ENCODE measurements around the gene GMPR.
"Not testable (repeated sequence)": the region's sequence is repeated elsewhere in the genome, so short reads cannot be mapped to it uniquely, and the experiment has no call there.

The GMPR gene

GRCh38 chr6:16267428-16268263 is 29.3 kb downstream of the GMPR start:
- FAIRE-seq, result no peak
- no peak for DNase-seq (ENCODE audit: extremely low spot score, insufficient read length, low read depth)

- DNase-seq (ENCODE audit: extremely low spot score, insufficient read length, low read depth); FAIRE-seq: not testable (repeated sequence)
These were observed 31.2 kb downstream of the GMPR start for GRCh38 chr6:16269442-16270070.

GRCh38 chr6:16270178-16270794 is 31.9 kb downstream of the GMPR start:
- no peak for DNase-seq (ENCODE audit: extremely low spot score, insufficient read length, low read depth)
- FAIRE-seq, result no peak

GRCh38 chr6:16271428-16271827 is 33.0 kb downstream of the GMPR start:
- FAIRE-seq (no peak), DNase-seq (ENCODE audit: extremely low spot score, insufficient read length, low read depth) (no peak)

- no peak for DNase-seq (ENCODE audit: extremely low spot score, insufficient read length, low read depth)
- no peak for FAIRE-seq
These were observed 33.8 kb downstream of the GMPR start for GRCh38 chr6:16272201-16272600.

GRCh38 chr6:16273256-16273655 is 34.9 kb downstream of the GMPR start:
- DNase-seq (ENCODE audit: extremely low spot score, insufficient read length, low read depth) (no peak), FAIRE-seq (no peak)

- FAIRE-seq (no peak), DNase-seq (ENCODE audit: extremely low spot score, insufficient read length, low read depth) (no peak)
These were observed 36.1 kb downstream of the GMPR start for GRCh38 chr6:16274483-16274882.

- DNase-seq (ENCODE audit: extremely low spot score, insufficient read length, low read depth), result no peak
- no peak for FAIRE-seq
These were observed 36.6 kb downstream of the GMPR start for GRCh38 chr6:16274885-16275589.

GRCh38 chr6:16277101-16277981 is 39.0 kb downstream of the GMPR start:
- DNase-seq (ENCODE audit: extremely low spot score, insufficient read length, low read depth), result peak; percentile 9
- no peak for FAIRE-seq

GRCh38 chr6:16278048-16278724 is 39.8 kb downstream of the GMPR start:
- FAIRE-seq, result no peak
- no peak for DNase-seq (ENCODE audit: extremely low spot score, insufficient read length, low read depth)

- FAIRE-seq (no peak), DNase-seq (ENCODE audit: extremely low spot score, insufficient read length, low read depth) (no peak)
These were observed 40.4 kb downstream of the GMPR start for GRCh38 chr6:16278750-16279149.

GRCh38 chr6:16279243-16279642 is 40.9 kb downstream of the GMPR start:
- DNase-seq (ENCODE audit: extremely low spot score, insufficient read length, low read depth) (no peak), FAIRE-seq (no peak)

GRCh38 chr6:16282370-16282769 is 44.0 kb downstream of the GMPR start:
- FAIRE-seq, result no peak

GRCh38 chr6:16284472-16284871 is 46.1 kb downstream of the GMPR start:
- DNase-seq (ENCODE audit: extremely low spot score, insufficient read length, low read depth) (no peak), FAIRE-seq (no peak)

More at GRCh38 chr6:16282370-16282769, 44.0 kb downstream of the GMPR start:
- DNase-seq (ENCODE audit: extremely low spot score, insufficient read length, low read depth), result no peak

- FAIRE-seq (no peak), DNase-seq (ENCODE audit: extremely low spot score, insufficient read length, low read depth) (no peak)
These were observed 47.2 kb downstream of the GMPR start for GRCh38 chr6:16285467-16286150.

GRCh38 chr6:16286151-16286522 is 47.8 kb downstream of the GMPR start:
- no peak for DNase-seq (ENCODE audit: extremely low spot score, insufficient read length, low read depth)
- FAIRE-seq, result no peak

- no peak for FAIRE-seq
- DNase-seq (ENCODE audit: extremely low spot score, insufficient read length, low read depth), result no peak
These were observed 49.8 kb downstream of the GMPR start for GRCh38 chr6:16288163-16288562.

- DNase-seq (ENCODE audit: extremely low spot score, insufficient read length, low read depth), result no peak
- no peak for FAIRE-seq
These were observed 53.4 kb downstream of the GMPR start for GRCh38 chr6:16291739-16292138.

GRCh38 chr6:16292432-16292831 is 54.0 kb downstream of the GMPR start:
- no peak for DNase-seq (ENCODE audit: extremely low spot score, insufficient read length, low read depth)
- FAIRE-seq, result no peak
